HG02852 (cell line): ENCODE results near the gene DNASE1L1.

ENCODE experiments used
- ATAC-seq: cut with Tn5 transposase; IDR thresholded peaks from one replicate; pipeline ENCODE4 v1.9.1; 2021; ENCODE audit warnings: mild to moderate bottlenecking, moderate library complexity; ENCODE audit not compliant: unreplicated experiment

DNASE1L1 gene

DNA sequence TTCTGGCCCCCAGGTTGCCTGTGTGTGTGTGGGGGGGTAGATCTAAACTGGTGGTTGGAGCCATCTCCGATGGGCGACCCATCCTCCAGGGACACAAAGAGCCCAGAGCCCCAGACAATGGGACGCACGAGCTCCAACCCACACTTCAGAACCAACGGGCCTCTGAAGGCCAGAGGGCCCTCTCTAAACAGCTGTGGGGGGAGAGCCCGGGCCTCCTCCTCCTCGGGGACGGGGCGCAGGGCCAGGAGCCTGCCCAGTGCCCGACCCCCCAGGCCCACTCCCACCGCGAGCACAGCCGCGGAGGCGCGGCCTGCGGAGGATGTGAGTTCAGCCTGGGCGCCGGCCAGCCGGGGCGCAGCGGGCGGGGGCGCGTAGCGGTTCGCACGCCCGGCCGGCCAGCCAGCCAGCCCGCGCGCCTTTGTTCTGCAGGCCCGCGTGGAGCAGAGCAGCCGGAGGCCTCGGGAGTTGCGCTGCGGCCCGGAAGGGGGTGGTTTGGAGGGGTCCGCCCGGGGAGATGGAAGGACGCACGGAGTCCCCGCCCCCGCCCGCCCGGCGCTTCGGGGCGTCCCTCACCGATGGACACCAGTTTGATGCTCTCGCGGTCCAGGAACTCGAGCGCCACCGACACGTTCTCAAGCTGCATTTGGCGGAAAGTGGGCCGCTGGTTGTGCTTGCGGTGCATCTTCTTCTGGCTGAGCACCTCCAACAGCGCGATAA lies 38.6 kb downstream of the DNASE1L1 start:
- ATAC-seq: no peak

- no peak for ATAC-seq
Measured at GRCh38 chrX:154369449-154370299, 39.4 kb downstream of the DNASE1L1 start.

GRCh38 chrX:154368630-154369448 lies 40.2 kb downstream of the DNASE1L1 start:
- no peak for ATAC-seq

DNA sequence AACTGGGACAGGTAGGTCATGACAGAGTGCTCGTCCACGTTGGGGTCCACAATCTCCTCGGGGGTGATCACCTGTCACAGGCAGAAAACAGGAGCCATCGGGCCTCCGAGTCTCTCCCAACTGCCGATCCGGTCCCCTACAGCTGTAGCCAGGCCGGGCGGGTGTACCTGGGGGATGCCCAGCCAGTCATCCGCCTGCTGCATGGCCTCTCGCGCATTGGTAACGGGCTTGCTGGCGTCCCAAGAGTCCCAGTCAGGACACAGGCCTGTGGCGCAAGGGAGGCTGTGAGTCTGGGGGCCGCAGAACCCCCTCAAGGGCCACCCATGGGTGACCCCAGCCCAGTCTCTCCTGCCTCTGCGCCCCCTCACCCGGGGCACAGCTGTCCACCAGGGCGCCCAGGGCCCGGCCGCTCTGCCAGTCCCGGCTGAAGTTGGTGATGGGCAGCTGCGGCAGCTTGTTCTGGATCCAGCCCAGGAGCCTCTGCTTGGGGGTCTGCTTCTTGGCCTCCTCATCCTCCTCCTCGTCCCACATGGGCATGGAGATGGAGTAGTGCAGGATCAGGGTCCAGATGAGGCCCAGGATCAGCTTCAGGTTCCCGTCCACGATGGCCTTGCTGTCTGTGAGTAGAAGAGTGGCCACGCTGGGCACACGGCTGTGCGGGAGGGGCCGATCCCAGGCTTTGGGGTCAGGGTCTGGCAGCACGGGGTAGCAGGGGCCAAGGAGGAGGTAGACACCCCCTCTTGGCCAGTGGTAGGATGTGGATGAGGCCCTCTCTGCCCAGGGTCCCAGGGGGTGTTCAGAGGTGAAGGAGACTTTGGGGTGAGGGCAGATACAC lies 41.4 kb downstream of the DNASE1L1 start:
- ATAC-seq: no peak

DNA sequence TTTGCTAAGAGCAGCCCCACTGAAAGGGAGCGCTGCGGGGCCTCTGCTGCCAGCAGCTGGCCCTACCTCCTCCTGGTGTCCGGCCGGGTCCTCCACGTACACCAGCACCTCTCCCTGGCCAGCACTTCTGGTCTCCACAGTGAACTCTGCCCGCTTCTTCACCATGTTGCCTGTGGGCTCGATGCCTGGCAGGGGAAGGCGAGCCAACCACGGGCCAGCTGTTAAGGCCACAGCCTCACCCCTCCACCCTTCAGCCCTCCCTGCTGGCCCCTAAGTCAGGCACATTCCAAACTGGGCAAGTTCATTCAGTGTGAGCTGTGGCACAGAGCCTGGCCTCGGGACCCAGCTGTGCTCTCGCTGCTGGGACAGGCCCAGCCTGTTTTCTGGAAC lies 42.4 kb downstream of the DNASE1L1 start:
- ATAC-seq: no peak

DNA sequence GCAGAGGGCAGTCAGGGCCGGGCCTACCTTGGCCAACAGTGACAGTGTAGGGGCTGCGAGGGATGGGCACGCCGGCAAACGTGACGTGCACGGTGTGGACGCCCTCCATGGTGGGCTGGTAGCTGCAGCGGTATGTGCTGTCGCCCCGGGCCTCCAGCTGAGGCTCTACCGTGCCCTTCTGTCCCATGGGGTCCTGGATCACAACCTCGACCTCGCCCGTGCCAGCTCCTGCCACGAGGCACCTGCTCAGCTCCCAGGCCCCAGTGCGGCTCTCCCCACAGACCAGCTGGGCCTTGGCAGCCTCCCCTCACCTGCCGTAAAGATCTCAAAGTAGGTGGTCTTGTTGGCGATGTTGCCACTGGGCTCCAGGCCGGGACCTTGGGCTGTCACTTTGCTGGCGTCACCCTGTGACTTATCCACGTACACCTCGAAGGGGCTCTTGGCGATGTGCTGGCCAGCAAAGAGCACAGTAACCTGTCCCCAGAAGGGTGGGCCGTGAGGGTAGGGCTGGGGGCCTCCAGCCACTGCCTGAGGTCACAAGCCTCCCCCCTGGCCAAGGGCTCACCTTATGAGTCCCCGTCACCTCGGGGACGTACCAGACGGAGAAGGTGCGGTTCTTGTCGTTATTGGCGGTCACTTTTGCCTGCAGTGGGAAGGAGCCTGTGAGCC lies 42.9 kb downstream of the DNASE1L1 start:
- ATAC-seq: no peak

GRCh38 chrX:154365052-154365600 lies 43.9 kb downstream of the DNASE1L1 start:
- no peak for ATAC-seq

- no peak for ATAC-seq
Measured at GRCh38 chrX:154363706-154364439, 45.2 kb downstream of the DNASE1L1 start.

- ATAC-seq: no peak
Measured at GRCh38 chrX:154362085-154362742, 46.8 kb downstream of the DNASE1L1 start.

DNA sequence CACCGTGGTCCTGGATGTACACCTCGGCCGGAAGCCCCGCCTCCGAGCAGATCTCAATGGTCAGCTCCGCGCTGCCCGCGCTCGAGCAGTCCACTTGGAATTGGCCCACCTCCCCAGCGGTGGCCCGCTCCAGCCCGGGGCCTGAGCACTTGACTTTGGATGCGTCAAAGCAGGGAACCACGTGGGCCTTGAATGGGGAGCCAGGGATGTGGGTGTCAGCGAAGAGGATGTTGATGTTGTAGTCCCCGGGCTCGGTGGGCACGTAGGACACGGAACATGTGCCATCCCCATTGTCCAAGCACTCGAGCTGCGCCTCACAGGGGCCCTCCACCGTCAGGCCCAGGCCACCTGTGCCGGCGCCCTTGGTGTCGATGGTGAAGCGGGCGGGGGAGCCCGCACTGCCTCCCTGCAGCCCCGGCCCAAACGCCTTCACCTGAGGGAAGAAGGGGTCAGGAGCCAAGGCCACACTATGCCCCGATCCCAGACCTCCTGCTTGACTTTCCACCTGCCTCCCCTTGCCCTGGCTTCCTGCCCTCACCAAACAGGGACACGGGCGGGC lies 48.8 kb downstream of the DNASE1L1 start:
- no peak for ATAC-seq

- ATAC-seq: no peak
Measured at GRCh38 chrX:154359362-154360154, 49.5 kb downstream of the DNASE1L1 start.

- ATAC-seq: no peak
Measured at GRCh38 chrX:154358829-154359228, 50.2 kb downstream of the DNASE1L1 start.

DNA sequence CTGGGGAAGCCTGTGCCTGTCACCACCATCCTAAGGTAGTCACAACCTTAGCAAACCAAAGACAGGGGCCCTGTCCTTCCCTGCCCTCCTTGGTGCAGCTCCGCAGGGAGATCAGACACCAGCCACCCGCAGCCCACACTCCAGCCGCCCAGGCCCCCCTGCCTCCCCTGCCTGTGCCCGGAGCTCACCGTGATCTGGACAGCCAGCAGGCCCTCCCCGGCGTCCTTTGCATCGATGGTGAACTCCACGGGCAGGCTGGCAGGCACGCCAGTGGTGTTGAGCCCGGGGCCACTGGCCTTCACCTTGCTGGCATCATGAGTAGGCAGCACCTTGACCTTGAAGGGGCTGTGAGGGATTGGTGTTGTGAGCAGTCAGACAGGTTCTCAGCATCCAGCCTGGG lies 51.0 kb downstream of the DNASE1L1 start:
- ATAC-seq: no peak

- no peak for ATAC-seq
Measured at GRCh38 chrX:154357205-154357604, 51.8 kb downstream of the DNASE1L1 start.

- ATAC-seq: no peak
Measured at GRCh38 chrX:154356596-154356995, 52.5 kb downstream of the DNASE1L1 start.

- no peak for ATAC-seq
Measured at GRCh38 chrX:154355776-154356140, 53.3 kb downstream of the DNASE1L1 start.

- no peak for ATAC-seq
Measured at GRCh38 chrX:154355094-154355775, 53.8 kb downstream of the DNASE1L1 start.
